Glomerular visceral epithelial cell (primary cell): ENCODE results near the gene GNAI3.

ENCODE experiments used
- DNase-seq: peaks from one replicate; pipeline ENCODE4 v3.0.0-alpha.2; 2016; ENCODE audit errors: extremely low spot score

Gene GNAI3

DNA sequence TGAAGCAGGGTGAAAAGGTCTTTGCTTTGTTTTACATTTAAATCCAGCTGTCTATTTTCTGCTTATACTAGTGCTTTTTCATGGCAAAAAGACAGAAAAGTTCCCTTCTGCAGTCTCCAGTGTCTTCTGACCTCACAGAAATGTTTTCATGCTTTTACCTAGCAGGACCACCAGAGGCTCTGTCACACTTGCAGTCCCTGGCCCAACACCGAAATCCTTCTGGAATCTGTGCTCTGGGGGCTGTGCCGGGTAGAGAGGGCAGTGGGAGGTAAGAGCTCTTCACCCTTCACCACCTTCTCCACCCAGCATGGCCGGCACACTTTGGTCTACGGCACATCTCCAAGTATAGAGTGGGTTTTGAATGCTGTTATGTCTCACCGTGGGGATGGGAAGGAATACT is 50.2 kb downstream of the GNAI3 start:
- DNase-seq = no peak

- DNase-seq = no peak
Measured at GRCh38 chr1:109603229-109603628, 54.8 kb downstream of the GNAI3 start.

DNA sequence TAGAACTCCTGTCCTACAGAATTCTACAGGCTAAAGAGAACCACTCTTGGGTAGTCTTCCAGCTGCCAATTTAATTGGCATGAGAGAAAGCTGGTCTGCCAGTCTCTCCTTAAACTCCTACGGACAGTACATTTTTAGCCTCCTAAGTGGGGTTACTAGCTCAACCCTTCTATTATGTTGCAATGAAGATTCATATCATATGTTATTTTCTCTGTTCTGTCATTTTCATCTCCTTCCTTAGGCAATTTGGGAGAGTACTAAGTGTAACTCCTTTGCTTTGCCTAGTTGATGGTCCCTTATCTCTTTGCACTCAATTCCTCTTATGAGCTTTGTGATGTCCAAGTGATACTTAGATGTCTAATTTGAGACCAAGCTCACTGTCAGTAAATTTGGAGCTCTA is 57.0 kb downstream of the GNAI3 start:
- no peak for DNase-seq

DNA sequence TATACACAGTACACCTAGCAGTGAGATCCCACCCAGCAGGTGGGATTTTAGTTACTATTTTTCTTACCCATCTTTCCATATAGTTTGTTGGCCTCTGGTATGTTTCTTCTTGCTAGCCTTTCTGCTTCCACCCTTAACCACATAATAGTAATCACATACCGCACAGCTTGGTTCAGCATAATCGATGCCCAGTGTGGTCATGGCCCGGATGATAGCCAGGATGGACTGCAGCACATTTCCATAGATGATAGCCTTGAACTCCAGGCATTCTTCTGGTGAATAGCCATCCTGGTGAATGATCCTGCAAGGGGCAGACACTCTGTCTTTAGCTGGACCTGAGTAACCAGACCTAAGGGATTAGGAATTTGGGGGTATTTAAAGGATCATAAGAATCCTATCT is 61.5 kb downstream of the GNAI3 start:
- DNase-seq = no peak

DNA sequence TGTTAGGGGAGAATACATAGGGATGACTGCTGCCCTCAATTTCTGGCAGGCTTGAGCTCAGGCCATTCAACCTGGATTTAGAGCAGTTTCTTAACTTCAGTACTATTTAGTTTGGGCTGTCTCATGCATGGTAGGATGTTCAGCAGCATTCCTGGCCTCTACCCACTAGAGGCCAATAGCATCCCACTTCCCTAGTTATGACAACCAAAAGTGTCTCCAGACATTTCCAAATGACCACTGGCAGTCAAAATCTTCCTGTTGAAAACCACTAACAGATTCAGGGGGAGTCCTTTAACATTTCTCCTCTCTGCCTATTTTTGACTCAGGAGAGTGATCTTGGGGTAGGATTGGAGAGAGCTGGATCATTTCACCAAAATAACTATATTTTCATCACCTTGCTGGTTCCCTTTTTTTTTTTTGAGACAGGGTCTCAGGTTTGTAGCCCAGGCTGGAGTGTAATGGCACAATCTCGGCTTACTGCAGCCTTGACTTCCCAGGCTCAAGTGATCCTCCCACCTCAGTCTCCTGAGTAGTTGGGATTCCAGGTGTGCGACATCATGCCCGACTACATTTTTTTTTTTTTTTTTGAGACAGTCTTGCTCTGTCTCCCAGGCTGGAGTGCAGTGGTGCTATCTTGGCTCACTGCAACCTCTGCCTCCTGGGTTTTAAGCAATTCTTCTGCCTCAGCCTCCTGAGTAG is 62.3 kb downstream of the GNAI3 start:
- peak; percentile 82 for DNase-seq

- DNase-seq = no peak
Measured at GRCh38 chr1:109611308-109611990, 63.0 kb downstream of the GNAI3 start.

DNA sequence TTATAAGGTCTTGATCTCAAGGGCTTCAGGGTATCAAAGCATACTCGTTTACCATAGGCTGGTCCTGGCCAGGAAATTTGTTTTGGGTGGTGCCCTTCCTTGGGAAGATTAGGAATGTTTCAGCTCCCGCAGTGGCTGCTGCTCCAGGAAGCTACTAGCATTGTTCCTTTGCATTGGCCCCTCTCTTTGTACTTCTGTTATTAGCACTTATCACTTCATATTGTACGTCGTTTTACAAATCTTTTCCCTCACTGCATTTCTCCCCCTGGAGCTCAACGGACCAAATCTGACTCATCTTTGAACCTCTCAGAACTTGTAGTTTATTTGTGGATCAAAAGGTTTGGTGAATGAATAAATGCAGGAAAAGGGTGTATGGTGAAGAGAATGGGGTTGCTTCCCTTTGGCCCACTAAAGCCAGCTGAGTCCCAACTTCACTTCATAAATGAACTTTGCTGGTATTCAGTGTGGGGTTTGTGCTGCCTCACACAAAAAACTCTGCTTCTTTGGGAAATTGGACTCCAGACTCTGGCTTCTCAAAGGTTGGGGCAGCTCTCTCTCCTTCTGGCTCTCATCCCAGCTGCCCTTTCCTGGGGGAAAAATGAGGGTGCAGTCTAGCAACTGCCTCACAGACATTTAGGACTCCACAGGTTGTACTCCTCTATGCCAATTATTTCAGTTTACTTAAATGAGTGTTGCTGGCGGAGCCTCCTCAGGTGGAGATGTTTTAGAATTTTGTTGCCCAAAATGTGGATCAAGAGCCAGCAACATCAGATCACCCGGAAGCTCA is 65.1 kb downstream of the GNAI3 start:
- DNase-seq = no peak

- DNase-seq = no peak
Measured at GRCh38 chr1:109615879-109616278, 67.5 kb downstream of the GNAI3 start.

DNA sequence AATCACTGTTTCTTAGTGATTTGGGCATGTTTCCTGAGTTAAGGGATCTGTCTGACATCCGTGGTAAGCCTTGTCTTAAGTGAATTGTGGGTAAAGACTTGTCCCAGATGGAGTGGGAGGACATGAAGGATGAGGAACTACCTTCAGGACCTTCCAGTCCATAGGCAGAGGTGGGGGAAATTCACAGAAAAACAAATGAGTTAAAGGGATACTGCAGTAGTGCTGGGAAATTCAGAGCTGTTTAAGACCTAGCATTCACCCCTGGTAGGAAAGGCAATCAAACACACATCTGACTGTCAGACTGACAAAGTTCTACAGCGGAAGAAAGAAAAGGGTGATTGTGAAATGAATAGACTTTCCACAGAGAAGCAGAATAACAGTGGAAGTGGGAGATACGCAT is 68.0 kb downstream of the GNAI3 start:
- no peak for DNase-seq

GRCh38 chr1:109617291-109617801 is 68.9 kb downstream of the GNAI3 start:
- peak; percentile 72 for DNase-seq

- DNase-seq = no peak
Measured at GRCh38 chr1:109618661-109619575, 70.5 kb downstream of the GNAI3 start.

- peak; percentile 85 for DNase-seq
Measured at GRCh38 chr1:109619576-109620400, 71.4 kb downstream of the GNAI3 start, which contains the start of the genes AMPD2 and GNAT2. AMPD2 (plus strand) TSS chr1:109619837; CDS start chr1:109621176, 1,339 bp downstream. GNAT2 (minus strand) TSS chr1:109619616; CDS start chr1:109612870, 6,746 bp downstream.

GRCh38 chr1:109620401-109620791 is 72.0 kb downstream of the GNAI3 start:
- peak; percentile 58 for DNase-seq

- DNase-seq = peak; percentile 92
Measured at GRCh38 chr1:109620841-109621286, 72.4 kb downstream of the GNAI3 start.

- no peak for DNase-seq
Measured at GRCh38 chr1:109621379-109622136, 73.1 kb downstream of the GNAI3 start.

DNA sequence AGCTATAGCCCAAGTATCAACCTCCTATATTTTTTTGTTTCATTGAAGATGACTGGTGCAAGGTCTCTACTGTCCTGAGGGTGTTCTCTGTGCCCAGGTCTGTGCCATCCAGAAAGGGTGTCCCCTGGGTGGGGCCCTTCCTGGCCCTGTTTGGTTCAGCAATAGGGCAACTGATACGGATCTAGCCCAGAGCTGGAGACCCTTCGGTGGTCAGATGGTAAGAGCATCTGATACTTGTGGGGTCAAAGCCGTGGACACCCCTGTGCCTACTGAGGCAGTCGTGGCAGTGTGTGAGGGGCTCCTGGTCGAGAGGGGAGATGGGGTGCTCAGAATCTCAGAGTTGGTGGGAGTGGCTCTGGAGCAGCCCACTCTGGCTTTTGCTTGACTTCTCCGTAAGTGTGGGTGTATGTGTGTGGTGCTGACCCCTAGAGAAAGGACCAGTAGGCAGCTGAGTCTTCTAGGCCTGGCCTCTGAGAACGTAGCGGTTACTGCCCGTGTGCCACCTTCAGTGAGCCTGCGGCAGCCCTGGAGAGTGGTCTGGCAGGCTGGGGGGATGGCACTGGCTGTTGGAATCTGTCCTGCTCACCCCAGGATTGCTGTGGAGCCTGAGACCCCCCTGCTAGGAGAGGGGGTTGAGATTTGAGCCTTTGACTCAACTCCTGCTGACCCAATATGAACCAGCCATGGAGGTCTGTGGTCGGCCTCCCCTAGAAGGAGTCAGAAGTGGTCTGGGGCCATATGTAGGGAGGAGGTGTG is 73.9 kb downstream of the GNAI3 start:
- no peak for DNase-seq

- DNase-seq = no peak
Measured at GRCh38 chr1:109622895-109623294, 74.5 kb downstream of the GNAI3 start.

DNA sequence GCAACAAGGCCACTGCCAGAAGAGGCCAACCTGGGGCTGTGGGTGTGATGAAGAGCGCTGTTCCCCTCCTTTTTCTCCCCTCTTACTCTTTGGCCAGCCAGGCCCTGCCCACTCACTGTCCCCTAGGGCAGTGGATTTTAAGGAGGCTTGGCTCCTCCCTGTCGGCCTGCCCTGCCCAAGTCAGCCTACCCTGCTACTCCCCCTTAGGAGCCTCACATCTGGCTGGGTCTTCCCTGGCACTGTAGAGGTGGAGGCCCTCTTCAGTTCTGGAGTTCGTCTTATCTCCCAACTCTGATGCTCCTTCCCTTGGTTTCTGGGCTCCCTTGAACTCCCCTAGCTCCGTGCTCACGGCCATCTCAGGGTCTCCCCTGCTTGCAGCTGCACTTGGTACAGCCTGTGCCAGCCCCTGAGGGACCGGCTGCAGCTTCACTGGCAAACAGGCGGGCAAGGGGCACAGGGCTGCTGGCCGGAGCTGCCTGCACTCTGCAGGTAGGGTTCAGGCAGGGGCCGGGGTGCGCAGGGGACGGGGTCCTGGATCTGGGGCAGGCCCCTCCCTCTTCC is 75.3 kb downstream of the GNAI3 start:
- DNase-seq = no peak
